K562 (cell line): ENCODE measurements around the gene FTO. TPM values are rescaled to one million over a fixed set of nuclear protein-coding genes. Genes with fewer than 3 reads are reported as not detected.

ENCODE experiments used
- ATAC-seq: fragments of 200-7000 bp; cut with Tn5 transposase; 3 replicates; pipeline ENCODE4 v1.9.1; 2020; ENCODE audit warnings: moderate library complexity
- Bru-seq: library from RNA; stranded (reverse); fragments of 400-500 nt; gene quantifications from one replicate; lab custom pipeline; 2021; lab: Mats Ljungman, UMichigan
- BruChase-seq, 2 experiments: library from RNA; stranded (reverse); fragments of 400-500 nt; gene quantifications; one replicate each; lab custom pipeline; 2021; lab: Mats Ljungman, UMichigan
- BruUV-seq: library from RNA; stranded (reverse); fragments of 400-500 nt; replicated peaks from 2 replicates; lab custom pipeline; 2021; lab: Mats Ljungman, UMichigan
- CTCF ChIA-PET: fragments of 300-600 bp; formaldehyde crosslinking; extraction: SDS; loops from one replicate; lab custom pipeline; 2021; ENCODE audit warnings: low intra/inter-chr PET ratio; lab: Yijun Ruan, JAX
- POLR2A ChIA-PET: fragments of 300-600, 350-650 bp; sonication (Branson Sonifier 250); formaldehyde crosslinking; extraction: SDS; loops from one replicate; lab custom pipeline; 2021; ENCODE audit warnings: antibody characterized with exemption, inconsistent platforms; lab: Yijun Ruan, JAX
- DNase-seq, 4 experiments: peaks; one replicate each; pipeline versions ENCODE4 v3.0.0 to v3.0.0-alpha.2; 2011 to 2018; ENCODE audit warnings: low spot score in 3 of 4, mixed read lengths in 3 of 4; ENCODE audit errors: extremely low read depth in 1 of 4
- FAIRE-seq: peaks from 2 replicates; lab custom pipeline; 2011; peaks lifted over from hg19 to GRCh38; lab: Jason Lieb, UNC
- H2AFZ ChIP-seq: 2 replicates; pipeline ENCODE4 v1.6.0; 2011; ENCODE audit warnings: low read depth, low read length, control low read depth, inconsistent platforms
- H3K27ac ChIP-seq: fragments of 200-600 bp; 3 replicates; pipeline ENCODE4 v1.8.0; 2011; ENCODE audit warnings: low read depth, mild to moderate bottlenecking, control low read depth, inconsistent platforms, low read length, moderate library complexity, mixed read lengths; ENCODE audit errors: extremely low read depth
- H3K27me3 ChIP-seq, 2 experiments: fragments of 300-600 bp in 1 of 2; 2 replicates in 1 of 2; 3 replicates in 1 of 2; pipeline versions ENCODE4 v1.6.0 to v1.8.0; 2011; ENCODE audit warnings: inconsistent platforms in 2 of 2, low read length in 2 of 2, mild to moderate bottlenecking in 1 of 2, mixed read lengths in 1 of 2, moderate library complexity in 1 of 2; ENCODE audit not compliant: control insufficient read depth in 2 of 2, insufficient read depth in 2 of 2
- H3K36me3 ChIP-seq: fragments of 300-600 bp; 3 replicates; pipeline ENCODE4 v1.8.0; 2011; ENCODE audit warnings: mild to moderate bottlenecking, low read length, inconsistent platforms; ENCODE audit not compliant: control insufficient read depth, insufficient read depth
- H3K4me1 ChIP-seq, 2 experiments: fragments of 200-600 bp in 1 of 2; replicated peaks in 1 of 2; 2 replicates in 1 of 2; 3 replicates in 1 of 2; pipeline versions ENCODE4 v1.5.1 to v1.8.0; 2011; ENCODE audit warnings: inconsistent platforms in 2 of 2, low read length in 2 of 2, mild to moderate bottlenecking in 1 of 2, mixed read lengths in 1 of 2, moderate library complexity in 1 of 2; ENCODE audit not compliant: control insufficient read depth in 2 of 2, insufficient read depth in 2 of 2
- H3K4me2 ChIP-seq: 2 replicates; pipeline ENCODE4 v1.6.1; 2011; ENCODE audit warnings: low read length, control low read depth, inconsistent platforms, mixed read lengths; ENCODE audit not compliant: insufficient read depth
- H3K4me3 ChIP-seq: fragments of 200-600 bp; sonication (generic), shearing (Covaris generic); 2 replicates; pipeline ENCODE4 v1.5.1; 2016; ENCODE audit warnings: control low read depth, inconsistent platforms
- H3K79me2 ChIP-seq: fragments of 200-600 bp; 3 replicates; pipeline ENCODE4 v1.8.0; 2011; ENCODE audit warnings: low read length, inconsistent platforms; ENCODE audit not compliant: control insufficient read depth, insufficient read depth
- H3K9ac ChIP-seq, 2 experiments: 2 replicates each; pipeline versions ENCODE4 v1.6.0 to v1.6.1; 2011; ENCODE audit warnings: low read depth in 2 of 2, low read length in 2 of 2, control low read depth in 1 of 2, inconsistent platforms in 1 of 2, mild to moderate bottlenecking in 1 of 2, mixed read lengths in 1 of 2; ENCODE audit not compliant: insufficient read depth in 1 of 2
- H3K9me1 ChIP-seq: one replicate; pipeline ENCODE4 v1.6.0; 2011; ENCODE audit warnings: inconsistent platforms, mild to moderate bottlenecking, low read length, moderate library complexity; ENCODE audit not compliant: control insufficient read depth, insufficient read depth
- H3K9me3 ChIP-seq: replicated peaks from 2 replicates; pipeline ENCODE4 v1.5.1; 2011; ENCODE audit warnings: low read depth, low read length, inconsistent platforms; ENCODE audit not compliant: control insufficient read depth, insufficient read depth
- H4K20me1 ChIP-seq: replicated peaks from 2 replicates; pipeline ENCODE4 v1.6.1; 2011; ENCODE audit warnings: low read length, inconsistent platforms, mixed read lengths; ENCODE audit not compliant: control insufficient read depth, insufficient read depth
- BHLHE40 ChIP-seq: IDR thresholded peaks from 2 replicates; pipeline ENCODE4 v1.6.1; 2011; ENCODE audit warnings: low read length, improper control_type of control experiment
- CCNT2 ChIP-seq: IDR thresholded peaks from 2 replicates; pipeline ENCODE4 v1.6.1; 2011; ENCODE audit warnings: borderline replicate concordance, low read depth, mild to moderate bottlenecking, moderate library complexity, mixed read lengths, low read length; ENCODE audit not compliant: insufficient read length; ENCODE audit errors: extremely low read depth
- CGGBP1 ChIP-seq: fragments of 250-450 bp; sonication (Bioruptor Pico); IDR thresholded peaks from 2 replicates; pipeline ENCODE4 v1.9.0; 2021; ENCODE audit warnings: mild to moderate bottlenecking
- CREM ChIP-seq: IDR thresholded peaks from 2 replicates; pipeline ENCODE4 v1.6.1; 2014; ENCODE audit warnings: antibody characterized with exemption, low read depth
- FOXK2 ChIP-seq, 2 experiments: fragments of 450-650 bp; IDR thresholded peaks in 1 of 2; conservative IDR thresholded peaks in 1 of 2; 2 replicates each; pipeline ENCODE4 v1.6.1; 2016; ENCODE audit warnings: low read depth in 2 of 2, mild to moderate bottlenecking in 1 of 2
- SRSF1 ChIP-seq: fragments of 200-400 bp; formaldehyde crosslinking; IDR thresholded peaks from 2 replicates; pipeline ENCODE4 v1.6.1; 2017; ENCODE audit warnings: mild to moderate bottlenecking, low read depth, low read length, moderate library complexity
- TAF1 ChIP-seq: IDR thresholded peaks from 2 replicates; pipeline ENCODE4 v1.6.1; 2011; ENCODE audit warnings: mild to moderate bottlenecking, low read length, moderate library complexity; ENCODE audit not compliant: insufficient read depth, control insufficient read depth, severe bottlenecking; ENCODE audit errors: extremely low read depth
- TBL1XR1 ChIP-seq, 2 experiments: IDR thresholded peaks; 2 replicates each; pipeline ENCODE4 v1.6.1; 2012; ENCODE audit warnings: improper control_type of control experiment in 2 of 2, low read length in 2 of 2, mild to moderate bottlenecking in 1 of 2
- ZNF76 ChIP-seq: fragments of 250-450 bp; sonication (Bioruptor Pico); IDR thresholded peaks from 2 replicates; pipeline ENCODE4 v1.4.0; 2020; ENCODE audit warnings: mild to moderate bottlenecking, moderate library complexity, borderline replicate concordance
- WGBS: fragments of 100-300 bp; shearing (Covaris generic); methylation state at CpG from one replicate; pipeline ENCODE4 v1.1.6; 2016; ENCODE audit warnings: low coverage, mixed read lengths; ENCODE audit not compliant: insufficient coverage; ENCODE audit errors: missing lambda C conversion rate; 5-methylcytosine and 5-hydroxymethylcytosine counted together
- in situ Hi-C: fragments of 300-500 bp; cut with MboI; formaldehyde crosslinking; loops from 4 replicates; pipeline ENCODE4 v1.15.0; 2018; ENCODE audit warnings: inconsistent platforms, mixed read lengths
- intact Hi-C: fragments of 100-400 bp; cut with micrococcal nuclease; formaldehyde crosslinking; loops from 2 replicates; pipeline ENCODE4 v1.14.2; 2022
- long read RNA-seq, 3 experiments: library from polyadenylated mRNA in 2 of 3; library from RNA in 1 of 3; unstranded in 2 of 3; stranded (forward) in 1 of 3; transcript quantifications; one replicate each; pipeline ENCODE4 v2.0.0, GENCODE V29; 2019 to 2022
- polyA minus RNA-seq, 3 experiments: library from RNA; depleted of rRNA, polyadenylated mRNA; stranded (reverse); fragments of >200 nt; gene quantifications; 2 replicates each; pipeline ENCODE4 v1.2.3, GENCODE V29; 2011
- polyA plus RNA-seq, 8 experiments: library from polyadenylated mRNA; depleted of rRNA in 4 of 8; stranded (reverse) in 5 of 8; unstranded in 3 of 8; fragments of >200 nt; fragmentation: Nextera tagmentation in 2 of 8; fragmentation: Illumina TruSeq in 1 of 8; extraction: Ambion mirVana in 2 of 8; extraction: Trizol in 1 of 8; gene quantifications; 2 replicates each; pipeline versions ENCODE4 v1.2.1 to v1.2.3, GENCODE V29; 2011 to 2014; ENCODE audit warnings: inconsistent platforms in 1 of 8, missing spikeins in 1 of 8
- total RNA-seq, 7 experiments: library from RNA; depleted of rRNA in 6 of 7; stranded (reverse); fragments of >200 nt in 6 of 7; fragmentation: Illumina TruSeq in 2 of 7; extraction: Trizol in 2 of 7; gene quantifications; 2 replicates each; pipeline versions ENCODE4 v1.2.1 to v1.2.3, GENCODE V29; 2011 to 2021; ENCODE audit warnings: low replicate concordance in 1 of 7
- TF ChIP-seq, protein P1 (sequence below): fragments of 250-450 bp; sonication (Bioruptor Pico); IDR thresholded peaks from 2 replicates; pipeline ENCODE4 v1.5.0; 2021; ENCODE audit warnings: mild to moderate bottlenecking, moderate library complexity

Gene FTO
- total RNA-seq (2011; cell fraction: chromatin; rRNA removed; ENCODE audit: low replicate concordance) = 30.6 and 40.9 TPM in 2 replicates
- total RNA-seq (2011; cell fraction: nucleolus; rRNA removed) = 21.8 and 22.9 TPM in 2 replicates
- 21.9 and 26.8 TPM in 2 replicates for total RNA-seq (2011; cell fraction: nucleoplasm; rRNA removed)
- 14.2 and 16.9 TPM in 2 replicates for total RNA-seq (2014; rRNA removed)
- total RNA-seq (2014; rRNA removed; fragmentation: Illumina TruSeq; extraction: Trizol) = 26.7 and 28.6 TPM in 2 replicates
- 26.7 and 28.0 TPM in 2 replicates for total RNA-seq (2015; rRNA removed; fragmentation: Illumina TruSeq; extraction: Trizol)
- total RNA-seq (2021) = 25.1 and 25.5 TPM in 2 replicates
- 20.9 and 23.1 TPM in 2 replicates for polyA plus RNA-seq (2011; rRNA removed)
- 15.3 and 20.2 TPM in 2 replicates for polyA plus RNA-seq (2011; cell fraction: cytosol; rRNA removed)
- 8.2 and 10.1 TPM in 2 replicates for polyA plus RNA-seq (2011; cell fraction: nucleus; rRNA removed)
- 13.2 and 16.8 TPM in 2 replicates for polyA plus RNA-seq (2012)
- 21.9 and 27.7 TPM in 2 replicates for polyA plus RNA-seq (2014; fragmentation: Illumina TruSeq; extraction: Trizol)
- 10 to 100 TPM; 11.3 to 25.8 TPM for polyA plus RNA-seq (2014; fragmentation: Nextera tagmentation; extraction: Ambion mirVana)
- 12.3 and 14.0 TPM in 2 replicates for polyA plus RNA-seq (2014; rRNA removed)
- 57.6 and 58.7 TPM in 2 replicates for polyA minus RNA-seq (2011; rRNA and poly(A)+ RNA removed)
- 17.7 and 27.1 TPM in 2 replicates for polyA minus RNA-seq (2011; cell fraction: cytosol; rRNA and poly(A)+ RNA removed)
- polyA minus RNA-seq (2011; cell fraction: nucleus; rRNA and poly(A)+ RNA removed) = 19.1 and 36.2 TPM in 2 replicates
- Bru-seq, nascent RNA = percentile 57 among the genes with signal in this experiment
- percentile 60 among the genes with signal in this experiment for BruChase-seq, experiment 1, labeled RNA remaining after a 2-hour chase
- BruChase-seq, experiment 2, labeled RNA remaining after a 6-hour chase = percentile 61 among the genes with signal in this experiment
- long read RNA-seq, experiment 1, full-length matches to known transcripts = 9 of 23 reads
- long read RNA-seq, experiment 1, partial matches to known transcripts = 2 of 23 reads
- long read RNA-seq, experiment 1, other reads (novel, unspliced or antisense) = 12 of 23 reads
- long read RNA-seq, experiment 2, full-length matches to known transcripts = 2 of 4 reads
- long read RNA-seq, experiment 2, partial matches to known transcripts = 0 of 4 reads
- long read RNA-seq, experiment 2, other reads (novel, unspliced or antisense) = 2 of 4 reads
- long read RNA-seq, experiment 3, full-length matches to known transcripts = 3 of 6 reads
- long read RNA-seq, experiment 3, partial matches to known transcripts = 2 of 6 reads
- long read RNA-seq, experiment 3, other reads (novel, unspliced or antisense) = 1 of 6 reads

GRCh38 chr16:53703590-53704444, at the start of gene FTO, which contains the start of gene RPGRIP1L:
Gene FTO, plus strand, starts transcription at chr16:53704156.
Gene RPGRIP1L, minus strand, starts transcription at chr16:53703859. Its CDS starts 3,136 bp downstream, at chr16:53700723.
- H3K27ac ChIP-seq = no peak within 1 kb of the TSS; the same call in 1 of the 3 replicates
- H3K9ac ChIP-seq = peak within 1 kb of the TSS; percentile 72 to 91
- TF ChIP-seq CGGBP1 (CRISPR knock-in tag) = no peak
- 0 out of 4 replicates have a peak, but pooled peaks of 1 of the 2 experiments have one; percentile 50 for TF ChIP-seq TBL1XR1 (IDR thresholded peaks at IDR 0.05; ENCODE audit: low read length in 2 of 2)
- TF ChIP-seq TAF1 = no peak
- peak; percentile 23; the same call in 1 of the 2 replicates for TF ChIP-seq BHLHE40
- peak; percentile 91 for TF ChIP-seq SRSF1
- TF ChIP-seq ZNF76 (CRISPR knock-in tag) = 0 out of 2 replicates have a peak, but pooled peaks have one; percentile 46
- peak; percentile 82; the same call in 1 of the 2 replicates for TF ChIP-seq CREM
- peak; percentile 62 to 85; a peak in 3 of 4 replicates for TF ChIP-seq FOXK2 (conservative IDR thresholded peaks at IDR 0.05 in 1 of 2, IDR thresholded peaks at IDR 0.05 in 1 of 2; ENCODE audit: low read depth in 2 of 2)
- TF ChIP-seq CCNT2 = no peak
- TF ChIP-seq, protein P1, sequence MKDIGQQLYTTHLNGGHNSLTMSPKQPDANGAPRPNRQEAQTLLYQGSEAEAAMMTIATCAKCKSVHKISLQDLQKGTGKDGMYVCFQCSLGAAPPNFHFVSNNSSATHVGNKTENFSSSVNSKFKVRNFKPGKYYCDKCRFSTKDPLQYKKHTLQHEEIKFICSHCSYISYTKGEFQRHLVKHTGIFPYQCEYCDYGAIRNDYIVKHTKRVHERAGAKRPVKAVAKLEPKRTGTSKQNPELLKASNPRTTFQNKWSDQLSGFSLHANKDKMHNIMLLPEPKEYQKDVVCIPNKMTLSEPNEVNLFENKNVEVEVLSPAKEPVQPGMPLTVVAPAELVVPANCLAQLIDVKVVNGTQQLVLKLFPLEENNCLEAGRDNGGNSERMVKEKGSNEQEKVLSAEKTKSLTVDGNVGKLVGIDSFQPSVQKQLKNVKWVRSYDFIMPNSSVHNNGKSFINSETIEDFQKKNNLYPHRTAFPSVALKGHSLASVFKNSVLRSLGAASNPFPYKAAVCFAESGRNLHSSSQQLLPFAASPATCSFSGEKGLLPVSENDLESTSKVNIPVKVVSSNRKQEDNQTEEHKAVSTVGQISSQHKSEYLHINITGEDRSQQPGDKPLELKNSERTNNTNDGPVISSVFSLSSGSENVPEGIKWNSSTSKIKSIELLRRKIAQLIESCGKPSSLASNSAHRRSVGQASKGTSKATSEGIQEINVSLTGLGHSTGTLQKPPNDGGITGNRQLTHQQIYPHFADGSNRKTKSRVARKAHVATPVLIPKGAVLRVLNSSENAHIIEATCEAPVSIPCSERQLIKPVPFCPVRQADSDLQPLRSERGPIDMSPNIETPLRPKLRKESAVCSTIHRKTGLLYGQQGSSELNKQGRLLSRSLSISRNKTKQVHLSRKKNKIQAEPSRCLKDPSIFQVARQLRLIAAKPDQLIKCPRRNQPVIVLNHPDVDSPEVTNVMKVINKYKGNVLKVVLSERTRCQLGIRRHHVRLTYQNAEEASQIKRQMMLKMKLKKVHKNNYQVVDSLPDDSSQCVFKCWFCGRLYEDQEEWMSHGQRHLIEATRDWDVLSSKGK (CRISPR knock-in tag) = no peak

More at GRCh38 chr16:53703590-53704444, at the start of gene FTO, which contains the start of gene RPGRIP1L:
- Histone ChIP-seq H4K20me1 (no peaks in the 10 kb centered on the region), H3K9me1 (no peaks in the 10 kb centered on the region), H3K79me2 (peaks cover 12% of the 10 kb centered on the region; the same call in 2 of the 3 replicates), H2AFZ (peak within 1 kb of the TSS; percentile 95), H3K36me3 (no peaks in the 10 kb centered on the region), H3K4me3 (peak within 1 kb of the TSS; percentile 77), H3K4me2 (peak within 1 kb of the TSS; percentile 99), H3K9me3 (no peaks in the 10 kb centered on the region), H3K4me1 (peaks cover 2 to 7% of the 10 kb centered on the region in 2 experiments; a peak in 3 of 5 replicates), H3K27me3 (no peaks in the 10 kb centered on the region)
- peak; percentile 100 for ATAC-seq
- in situ Hi-C loops (no loop called here), intact Hi-C loops (no loop called here)
- ChIA-PET POLR2A (interaction anchor here (0.6 to 1.2 kb wide), 4 partner anchors 9 to 50 kb away, joined by 3 read pairs; no protein-coding TSS in a partner anchor), CTCF (no interaction called here)
- DNase-seq = peak; percentile 86 to 98 (median 91)
- no TSS peak for BruUV-seq
- under 1% methylated on average over 56 of the region's 57 CpGs for WGBS
- peak; percentile 97 for FAIRE-seq
